Activated CD8-positive, alpha-beta memory T cell treated with anti-CD3 and anti-CD28 coated beads, Interleukin-2, amount 50 U/mL, for 24 hours (primary cell): Measurements from ENCODE around the gene SPTBN5.

ENCODE experiments used
- DNase-seq: peaks from one replicate; pipeline ENCODE4 v3.0.0-alpha.2; 2020; ENCODE audit errors: extremely low read depth

SPTBN5 gene

GRCh38 chr15:41824062-41824745 lies 69.6 kb downstream of the SPTBN5 start:
- DNase-seq = no peak

DNA sequence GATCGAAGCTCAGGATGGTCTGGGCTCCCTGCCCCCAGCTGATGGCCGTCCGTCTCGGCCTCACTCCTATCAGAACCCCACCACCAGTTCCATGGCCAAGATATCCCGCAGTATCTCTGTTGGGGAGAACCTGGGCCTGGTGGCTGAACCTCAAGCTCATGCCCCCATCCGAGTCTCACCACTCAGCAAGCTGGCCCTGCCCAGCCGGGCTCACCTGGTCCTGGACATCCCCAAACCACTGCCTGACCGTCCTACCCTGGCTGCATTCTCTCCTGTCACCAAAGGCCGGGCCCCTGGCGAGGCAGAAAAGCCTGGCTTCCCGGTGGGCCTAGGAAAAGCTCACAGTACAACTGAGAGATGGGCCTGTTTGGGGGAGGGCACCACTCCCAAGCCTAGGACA lies 70.4 kb downstream of the SPTBN5 start:
- no peak for DNase-seq

GRCh38 chr15:41822957-41823356 lies 70.9 kb downstream of the SPTBN5 start:
- no peak for DNase-seq

DNA sequence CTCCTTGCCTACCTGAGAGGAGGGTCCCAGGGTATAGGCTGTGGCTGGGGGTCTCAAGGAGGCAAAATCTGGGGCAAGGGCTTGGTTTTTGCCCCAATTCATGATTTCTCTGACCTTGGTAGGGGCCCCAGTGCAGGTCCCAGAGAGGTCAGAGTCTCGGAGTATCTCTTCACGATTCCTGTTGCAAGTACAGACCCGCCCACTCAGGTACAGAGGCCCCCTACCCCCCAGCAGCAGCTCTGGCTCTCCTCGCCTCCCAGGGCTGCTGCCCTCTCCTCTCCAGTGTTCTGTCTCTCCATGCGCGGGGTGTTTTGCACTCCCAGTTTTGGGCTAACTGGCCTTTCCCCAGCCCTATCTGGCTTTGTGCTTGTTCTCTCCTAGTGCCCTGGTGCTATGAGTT lies 71.4 kb downstream of the SPTBN5 start:
- no peak for DNase-seq

DNA sequence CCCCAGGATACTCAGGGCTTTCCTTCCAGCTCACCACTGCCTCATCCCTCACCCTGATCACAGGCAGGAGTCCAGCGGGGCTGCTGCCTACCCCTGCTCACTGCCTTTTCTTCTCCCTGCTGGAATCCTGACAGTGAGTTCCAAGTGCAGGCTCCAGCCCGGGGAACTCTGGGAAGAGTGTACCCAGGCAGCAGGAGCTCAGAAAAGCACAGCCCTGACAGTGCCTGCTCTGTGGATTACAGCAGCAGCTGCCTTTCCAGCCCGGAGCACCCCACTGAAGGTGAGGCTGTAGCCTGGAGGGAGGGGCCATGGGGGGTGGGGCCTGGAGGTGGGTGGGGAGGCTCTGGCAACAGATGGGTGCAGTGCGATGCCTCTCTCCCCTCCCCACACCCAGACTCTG lies 72.0 kb downstream of the SPTBN5 start:
- DNase-seq = no peak

- no peak for DNase-seq
Measured at GRCh38 chr15:41820791-41821423, 72.9 kb downstream of the SPTBN5 start.

- no peak for DNase-seq
Measured at GRCh38 chr15:41819455-41820050, 74.3 kb downstream of the SPTBN5 start.

DNA sequence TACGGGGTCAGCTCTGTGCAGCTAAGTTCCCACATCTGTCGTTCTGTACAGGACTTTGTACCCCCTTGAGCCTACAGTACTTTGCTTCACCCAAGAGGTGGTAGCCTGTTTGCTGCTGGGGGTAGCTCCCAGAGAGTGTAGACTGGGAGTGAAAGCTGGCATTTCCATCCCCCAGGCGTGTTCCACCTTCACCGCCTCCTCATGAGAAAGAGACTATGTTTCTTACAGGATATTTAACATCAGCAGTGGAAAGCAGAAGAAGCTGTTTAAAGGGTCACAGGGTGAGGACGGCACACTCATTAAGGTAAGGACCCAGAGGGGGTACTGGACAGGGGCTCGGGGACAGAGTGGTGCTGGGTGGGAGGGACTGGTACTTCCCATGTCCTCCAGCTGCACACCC lies 76.1 kb downstream of the SPTBN5 start:
- no peak for DNase-seq

DNA sequence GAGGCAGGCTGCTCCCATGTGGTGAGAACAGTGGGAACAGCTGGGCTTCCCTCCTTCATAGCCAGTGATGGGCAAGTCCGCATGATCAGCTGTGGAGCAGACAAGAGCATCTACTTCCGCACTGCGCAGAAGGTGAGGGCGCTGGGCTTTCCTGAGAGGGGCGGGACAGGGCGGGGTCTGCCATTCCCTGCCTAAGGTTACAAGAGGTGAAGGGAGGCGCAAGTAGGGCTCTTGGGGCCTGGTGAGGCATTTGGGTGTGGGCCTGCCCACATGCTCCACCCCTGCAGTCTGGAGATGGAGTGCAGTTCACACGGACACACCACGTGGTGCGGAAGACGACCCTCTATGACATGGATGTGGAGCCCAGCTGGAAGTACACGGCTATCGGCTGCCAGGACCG lies 76.5 kb downstream of the SPTBN5 start:
- no peak for DNase-seq

GRCh38 chr15:41816788-41817187 lies 77.1 kb downstream of the SPTBN5 start:
- DNase-seq = no peak

GRCh38 chr15:41814534-41814933 lies 79.3 kb downstream of the SPTBN5 start:
- no peak for DNase-seq

DNA sequence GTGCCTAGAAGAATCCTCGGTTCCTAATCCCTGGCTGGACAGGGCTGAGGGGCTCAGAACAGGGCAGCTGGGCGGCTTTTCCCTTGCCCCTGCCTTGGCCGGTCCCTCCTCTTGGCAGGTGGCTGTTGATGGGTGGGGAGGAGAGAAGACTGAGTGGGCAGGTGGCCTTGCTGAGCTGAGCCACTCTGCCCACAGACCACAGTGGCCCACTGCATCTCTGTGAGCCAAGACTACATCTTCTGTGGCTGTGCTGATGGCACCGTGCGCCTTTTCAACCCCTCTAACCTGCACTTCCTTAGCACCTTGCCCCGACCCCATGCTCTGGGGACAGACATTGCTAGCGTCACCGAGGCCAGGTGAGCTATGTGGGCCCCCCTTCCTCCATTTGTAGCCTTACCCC lies 80.4 kb downstream of the SPTBN5 start:
- no peak for DNase-seq

GRCh38 chr15:41812820-41813375 lies 81.0 kb downstream of the SPTBN5 start:
- no peak for DNase-seq

DNA sequence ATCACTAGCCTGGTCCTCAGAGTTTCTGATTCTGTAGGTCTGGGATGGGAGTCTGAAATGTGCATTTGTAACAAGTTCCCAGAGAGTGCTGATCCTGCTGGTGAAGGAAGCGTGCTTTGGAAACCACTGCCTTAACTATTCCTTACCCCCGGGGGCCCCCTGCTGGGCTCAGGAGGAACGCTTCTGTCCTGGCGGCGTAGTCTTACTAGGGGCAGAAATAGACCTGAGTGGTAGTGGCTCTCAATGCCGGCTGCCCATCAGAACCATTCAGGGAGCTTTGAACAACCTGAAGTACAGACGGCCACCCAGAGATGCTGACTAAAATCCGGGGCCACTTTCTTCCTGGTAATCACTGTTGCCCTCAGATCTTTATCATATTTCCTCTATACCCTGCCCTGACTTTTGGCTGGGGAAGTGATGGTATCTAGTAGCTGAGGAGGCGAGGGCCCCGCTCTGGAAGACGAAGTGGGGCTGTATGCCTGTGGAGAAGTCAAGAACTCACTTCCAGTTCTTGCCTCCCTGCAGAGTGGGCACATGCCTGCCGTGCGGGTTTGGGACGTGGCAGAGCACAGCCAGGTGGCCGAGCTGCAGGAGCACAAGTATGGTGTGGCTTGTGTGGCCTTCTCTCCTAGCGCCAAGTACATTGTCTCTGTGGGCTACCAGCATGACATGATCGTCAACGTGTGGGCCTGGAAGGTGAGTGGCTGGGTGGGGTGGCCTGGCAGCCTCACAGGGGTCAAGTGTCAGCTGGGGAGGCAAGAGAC lies 82.2 kb downstream of the SPTBN5 start:
- peak; percentile 29 for DNase-seq

GRCh38 chr15:41810651-41811431 lies 83.0 kb downstream of the SPTBN5 start:
- DNase-seq = no peak

DNA sequence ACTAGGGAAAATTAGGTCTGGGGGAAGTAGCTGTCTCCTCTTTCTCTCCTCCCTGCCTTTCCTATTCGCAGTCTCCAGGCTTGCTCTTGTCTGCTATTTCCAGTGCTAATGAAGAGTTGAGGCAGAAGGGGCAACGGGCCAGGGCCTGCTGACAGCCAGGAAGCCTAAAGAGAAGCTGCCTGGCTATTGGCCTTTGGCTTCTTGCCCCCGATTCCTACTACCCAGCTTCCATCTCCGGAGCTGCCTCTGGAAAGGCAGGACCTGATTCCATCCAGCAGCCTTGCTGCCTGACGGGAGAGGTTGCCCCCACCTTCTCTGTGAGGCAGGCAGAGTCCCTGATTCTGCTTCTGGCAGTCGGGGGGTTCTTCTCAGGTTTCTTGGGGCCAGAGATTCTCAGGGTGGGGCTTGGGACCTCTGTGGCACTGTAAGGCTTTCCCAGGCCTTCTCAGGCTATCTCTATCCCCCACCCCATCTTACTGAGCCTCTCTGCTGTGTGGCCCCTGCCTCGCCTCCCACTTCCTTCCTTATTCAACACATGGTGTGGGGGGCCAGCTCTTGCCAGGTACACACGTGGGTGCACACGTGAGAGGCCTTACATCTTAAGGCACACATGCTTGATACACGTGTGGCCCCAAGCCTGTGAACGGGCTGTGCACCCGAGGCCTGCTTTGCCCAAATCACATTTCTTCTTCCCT lies 84.2 kb downstream of the SPTBN5 start:
- DNase-seq = no peak

GRCh38 chr15:41809121-41809520 lies 84.7 kb downstream of the SPTBN5 start:
- no peak for DNase-seq

GRCh38 chr15:41806291-41807181 lies 87.3 kb downstream of the SPTBN5 start:
- no peak for DNase-seq

DNA sequence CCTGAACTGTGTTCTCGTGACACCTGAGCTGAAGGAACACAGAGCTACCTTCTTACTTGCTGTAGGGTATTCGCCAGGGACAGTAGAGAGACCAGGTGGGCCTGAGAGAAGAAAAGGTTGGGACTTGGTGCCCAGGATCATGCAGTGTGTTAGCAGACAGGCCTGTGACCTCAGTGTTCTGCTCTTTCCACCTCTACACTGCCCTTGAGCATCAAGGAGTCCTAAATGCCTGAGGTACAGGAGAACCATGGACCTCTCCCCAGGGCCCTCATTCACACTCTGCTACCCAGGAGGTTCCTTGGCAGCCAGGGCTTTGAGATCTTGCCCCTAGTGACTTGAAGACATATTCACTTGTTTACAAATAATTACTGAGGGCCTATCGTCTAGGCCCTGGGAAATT lies 88.1 kb downstream of the SPTBN5 start:
- no peak for DNase-seq
